H1 (cell line): Measurements from ENCODE around the gene PPP1R9A. TPM values are rescaled to one million over a fixed set of nuclear protein-coding genes. Genes with fewer than 3 reads are reported as not detected.

Experiments used
- CTCF ChIA-PET: fragments of 300-600 bp; sonication (Branson Sonifier 250); formaldehyde crosslinking; loops from one replicate; lab custom pipeline; 2021; ENCODE audit not compliant: partially characterized antibody; lab: Charles Lee
- POLR2A ChIA-PET: fragments of 300-600 bp; sonication (Branson Sonifier 250); formaldehyde crosslinking; loops from one replicate; lab custom pipeline; 2021; ENCODE audit warnings: inconsistent platforms; ENCODE audit not compliant: partially characterized antibody; lab: Charles Lee
- DNase-seq, 2 experiments: peaks; one replicate each; pipeline versions ENCODE4 v3.0.0 to v3.0.0-alpha.2; 2010 to 2022; ENCODE audit warnings: low spot score in 2 of 2, low read depth in 1 of 2, mixed read lengths in 1 of 2
- FAIRE-seq: peaks from 2 replicates; lab custom pipeline; 2011; peaks lifted over from hg19 to GRCh38; lab: Jason Lieb, UNC
- H2AFZ ChIP-seq: 2 replicates; pipeline ENCODE4 v1.8.1; 2012; ENCODE audit warnings: low read length, inconsistent platforms
- H2AK5ac ChIP-seq: 2 replicates; pipeline ENCODE4 v1.6.1; 2013; ENCODE audit warnings: low read depth, low read length
- H2BK120ac ChIP-seq: replicated peaks from 2 replicates; pipeline ENCODE3; 2013; ENCODE audit warnings: low read depth, low read length, inconsistent platforms
- H2BK12ac ChIP-seq: 2 replicates; pipeline ENCODE4 v1.6.1; 2013; ENCODE audit warnings: low read depth, low read length
- H2BK15ac ChIP-seq: 2 replicates; pipeline ENCODE4 v1.6.1; 2013; ENCODE audit warnings: low read length
- H2BK20ac ChIP-seq: 2 replicates; pipeline ENCODE4 v1.6.1; 2013; ENCODE audit warnings: low read length
- H2BK5ac ChIP-seq: 2 replicates; pipeline ENCODE4 v1.6.1; 2013; ENCODE audit warnings: low read depth, low read length
- H3K14ac ChIP-seq: 2 replicates; pipeline ENCODE4 v1.6.1; 2013; ENCODE audit warnings: inconsistent platforms; ENCODE audit not compliant: insufficient read length
- H3K18ac ChIP-seq: 2 replicates; pipeline ENCODE4 v1.6.1; 2013; ENCODE audit warnings: low read length; ENCODE audit errors: extremely low read depth
- H3K23ac ChIP-seq: 2 replicates; pipeline ENCODE4 v1.6.1; 2013; ENCODE audit warnings: inconsistent platforms; ENCODE audit not compliant: insufficient read length
- H3K23me2 ChIP-seq: 2 replicates; pipeline ENCODE4 v1.6.1; 2013; ENCODE audit warnings: low read depth, low read length
- H3K27ac ChIP-seq: 2 replicates; pipeline ENCODE4 v1.6.1; 2011; ENCODE audit warnings: low read depth, low read length, inconsistent platforms
- H3K27me3 ChIP-seq, 4 experiments: replicated peaks in 1 of 4; 1 replicate in 1 of 4; 2 replicates in 3 of 4; pipeline versions ENCODE4 v1.6.1 to v1.8.1; 2011 to 2013; ENCODE audit warnings: low read length in 3 of 4, mild to moderate bottlenecking in 3 of 4, inconsistent platforms in 2 of 4, mixed read lengths in 2 of 4, moderate library complexity in 1 of 4; ENCODE audit not compliant: control insufficient read depth in 3 of 4, insufficient read depth in 3 of 4; ENCODE audit errors: extremely low read depth in 1 of 4
- H3K36me3 ChIP-seq, 4 experiments: 2 replicates each; pipeline versions ENCODE4 v1.6.1 to v1.8.1; 2011 to 2013; ENCODE audit warnings: mild to moderate bottlenecking in 4 of 4, low read length in 3 of 4, moderate library complexity in 2 of 4, control low read depth in 1 of 4, inconsistent platforms in 1 of 4; ENCODE audit not compliant: insufficient read depth in 4 of 4, control insufficient read depth in 2 of 4
- H3K4ac ChIP-seq: replicated peaks from 2 replicates; pipeline ENCODE3; 2013; ENCODE audit warnings: low read length, low read depth, mixed read lengths, inconsistent platforms; ENCODE audit not compliant: insufficient read length
- H3K4me1 ChIP-seq, 4 experiments: replicated peaks in 1 of 4; 1 replicate in 1 of 4; 2 replicates in 3 of 4; pipeline versions ENCODE4 v1.6.1 to v1.8.1; 2011 to 2013; ENCODE audit warnings: low read length in 3 of 4, inconsistent platforms in 2 of 4, mixed read lengths in 1 of 4; ENCODE audit not compliant: insufficient read depth in 4 of 4, control insufficient read depth in 3 of 4
- H3K4me2 ChIP-seq, 2 experiments: 2 replicates each; pipeline versions ENCODE4 v1.6.1 to v1.8.1; 2011 to 2013; ENCODE audit warnings: low read depth in 2 of 2, low read length in 2 of 2, control low read depth in 1 of 2, inconsistent platforms in 1 of 2, mild to moderate bottlenecking in 1 of 2; ENCODE audit not compliant: insufficient read depth in 1 of 2
- H3K4me3 ChIP-seq, 4 experiments: fragments of 200-600, 300-600 bp in 1 of 4; sonication (generic), shearing (Covaris generic), sonication (Bioruptor Twin) in 1 of 4; 2 replicates each; pipeline versions ENCODE4 v1.5.1 to v1.8.1; 2011 to 2016; ENCODE audit warnings: low read length in 4 of 4, low read depth in 3 of 4, control low read depth in 2 of 4, inconsistent platforms in 2 of 4, mild to moderate bottlenecking in 2 of 4, mixed read lengths in 1 of 4, moderate library complexity in 1 of 4; ENCODE audit not compliant: insufficient read depth in 2 of 4; ENCODE audit errors: extremely low read depth in 1 of 4
- H3K56ac ChIP-seq: replicated peaks from 2 replicates; pipeline ENCODE3; 2013; ENCODE audit warnings: low read depth, mild to moderate bottlenecking, mixed read lengths, low read length, inconsistent platforms; ENCODE audit not compliant: insufficient read length
- H3K79me1 ChIP-seq: 2 replicates; pipeline ENCODE4 v1.6.1; 2013; ENCODE audit warnings: low read depth, low read length, control low read depth
- H3K79me2 ChIP-seq, 2 experiments: 2 replicates each; pipeline versions ENCODE4 v1.6.1 to v1.8.1; 2012 to 2013; ENCODE audit warnings: low read length in 2 of 2, mild to moderate bottlenecking in 2 of 2, inconsistent platforms in 1 of 2; ENCODE audit not compliant: insufficient read depth in 2 of 2, control insufficient read depth in 1 of 2
- H3K9ac ChIP-seq, 4 experiments: replicated peaks in 1 of 4; 1 replicate in 1 of 4; 2 replicates in 3 of 4; pipeline versions ENCODE4 v1.6.1 to v1.8.1; 2011 to 2013; ENCODE audit warnings: low read depth in 3 of 4, low read length in 3 of 4, control low read depth in 2 of 4, mild to moderate bottlenecking in 2 of 4, moderate library complexity in 2 of 4, inconsistent platforms in 1 of 4; ENCODE audit errors: extremely low read depth in 1 of 4
- H3K9me3 ChIP-seq, 2 experiments: 2 replicates each; pipeline versions ENCODE4 v1.6.1 to v1.8.1; 2012 to 2013; ENCODE audit warnings: mild to moderate bottlenecking in 2 of 2, moderate library complexity in 2 of 2, control low read depth in 1 of 2, inconsistent platforms in 1 of 2, low read depth in 1 of 2, low read length in 1 of 2, mixed read lengths in 1 of 2; ENCODE audit not compliant: insufficient read depth in 2 of 2
- H4K20me1 ChIP-seq, 2 experiments: replicated peaks in 1 of 2; 2 replicates each; pipeline versions ENCODE3 to v1.8.1; 2011 to 2013; ENCODE audit warnings: inconsistent platforms in 2 of 2, low read length in 2 of 2, mild to moderate bottlenecking in 1 of 2; ENCODE audit not compliant: insufficient read depth in 2 of 2, control insufficient read depth in 1 of 2
- H4K5ac ChIP-seq: 2 replicates; pipeline ENCODE4 v1.6.1; 2013; ENCODE audit warnings: low read length, low read depth, mixed read lengths, inconsistent platforms; ENCODE audit not compliant: insufficient read length
- H4K8ac ChIP-seq: 2 replicates; pipeline ENCODE4 v1.8.0; 2013; ENCODE audit warnings: mild to moderate bottlenecking, moderate library complexity, low read length, inconsistent platforms; ENCODE audit not compliant: insufficient read depth; ENCODE audit errors: extremely low read depth
- H4K91ac ChIP-seq: replicated peaks from 2 replicates; pipeline ENCODE3; 2013; ENCODE audit warnings: low read length, mixed read lengths, inconsistent platforms; ENCODE audit not compliant: insufficient read length
- ASH2L ChIP-seq: fragments of 200-600, 300-600 bp; sonication (generic); IDR thresholded peaks from one replicate; pipeline ENCODE4 v1.7.1; 2017; ENCODE audit warnings: low read length
- CBX5 ChIP-seq: fragments of 300-800, 300-1000 bp; sonication (generic); IDR thresholded peaks from 2 replicates; pipeline ENCODE4 v1.7.1; 2016; ENCODE audit warnings: antibody characterized with exemption, low read length, low read depth
- EGR1 ChIP-seq: IDR thresholded peaks from 2 replicates; pipeline ENCODE4 v1.6.1; 2011; ENCODE audit warnings: low read depth, low read length, borderline replicate concordance
- HDAC2 ChIP-seq, 2 experiments: fragments of 300-600 bp in 1 of 2; sonication (generic) in 1 of 2; IDR thresholded peaks; 2 replicates each; pipeline ENCODE4 v1.6.1; 2011 to 2012; ENCODE audit warnings: low read depth in 2 of 2, low read length in 2 of 2, mild to moderate bottlenecking in 2 of 2, moderate library complexity in 2 of 2, borderline replicate concordance in 1 of 2, inconsistent platforms in 1 of 2
- JUND ChIP-seq: IDR thresholded peaks from 2 replicates; pipeline ENCODE4 v1.6.1; 2011; ENCODE audit warnings: mild to moderate bottlenecking, improper control_type of control experiment, low read length
- KDM4A ChIP-seq: IDR thresholded peaks from one replicate; pipeline ENCODE4 v1.7.1; 2012; ENCODE audit warnings: low read depth, mild to moderate bottlenecking, moderate library complexity, low read length, inconsistent platforms; ENCODE audit not compliant: severe bottlenecking
- MAFK ChIP-seq: IDR thresholded peaks from 2 replicates; pipeline ENCODE4 v1.6.1; 2012; ENCODE audit warnings: low read depth, mild to moderate bottlenecking, improper control_type of control experiment, low read length
- RFX5 ChIP-seq: IDR thresholded peaks from 2 replicates; pipeline ENCODE4 v1.6.1; 2011; ENCODE audit warnings: low read depth, low read length, improper control_type of control experiment, borderline replicate concordance
- RXRA ChIP-seq: IDR thresholded peaks from 2 replicates; pipeline ENCODE4 v1.6.1; 2011; ENCODE audit warnings: low read depth, mild to moderate bottlenecking, low read length, moderate library complexity; ENCODE audit not compliant: insufficient read depth
- SUZ12 ChIP-seq: fragments of 200-600 bp; sonication (generic); IDR thresholded peaks from 2 replicates; pipeline ENCODE4 v1.6.1; 2012; ENCODE audit warnings: mild to moderate bottlenecking, inconsistent platforms, low read length, moderate library complexity, mixed read lengths
- TBP ChIP-seq: IDR thresholded peaks from 2 replicates; pipeline ENCODE4 v1.6.1; 2011; ENCODE audit warnings: low read depth, low read length, improper control_type of control experiment
- TCF12 ChIP-seq: IDR thresholded peaks from 2 replicates; pipeline ENCODE4 v1.6.1; 2011; ENCODE audit warnings: low read depth, mild to moderate bottlenecking, low read length
- YY1 ChIP-seq: IDR thresholded peaks from 2 replicates; pipeline ENCODE4 v1.6.1; 2011; ENCODE audit warnings: low read depth, mild to moderate bottlenecking, low read length
- ZNF274 ChIP-seq: IDR thresholded peaks from 2 replicates; pipeline ENCODE4 v1.7.0; 2012; ENCODE audit warnings: low read length, borderline replicate concordance; ENCODE audit errors: extremely low read depth
- WGBS, 2 experiments: shearing (Covaris generic) in 1 of 2; methylation state at CpG; one replicate each; pipeline versions ENCODE4 v1.1.6 to v1.1.7; 2013 to 2015; ENCODE audit warnings: low lambda C conversion rate in 2 of 2, mixed read lengths in 2 of 2, inconsistent platforms in 1 of 2, low coverage in 1 of 2, missing lambda C conversion rate in 1 of 2; ENCODE audit not compliant: insufficient replicate concordance in 2 of 2, insufficient coverage in 1 of 2, insufficient read length in 1 of 2; ENCODE audit errors: extremely low coverage in 1 of 2, missing lambda C conversion rate in 1 of 2; 5-methylcytosine and 5-hydroxymethylcytosine counted together
- polyA plus RNA-seq, 7 experiments: library from polyadenylated mRNA; depleted of rRNA in 3 of 7; stranded (reverse) in 5 of 7; unstranded in 2 of 7; fragments of >200 nt in 5 of 7; fragments of 200-250 nt in 2 of 7; gene quantifications; 1 replicate in 5 of 7; 2 replicates in 1 of 7; 4 replicates in 1 of 7; pipeline versions ENCODE4 v1.2.1 to v1.2.3, GENCODE V29; 2011 to 2013; ENCODE audit warnings: missing spikeins in 2 of 7, mixed read lengths in 2 of 7
- total RNA-seq: library from RNA; stranded (reverse); fragmentation: NEBNext Ultra II Directional; extraction: Animal tissue kit (Norgen Biotek cat#: 25700); gene quantifications from 2 replicates; pipeline ENCODE4 v1.2.1, GENCODE V29; 2021
- TF ChIP-seq, protein P1 (sequence below): IDR thresholded peaks from 2 replicates; pipeline ENCODE4 v1.6.1; 2012; ENCODE audit warnings: inconsistent platforms

Gene PPP1R9A
- total and polyA plus RNA-seq, 2 of the 8 experiments (the other 6 are each of a cell fraction or from before 2014, with no cell fraction given), result 3.0 to 20.3 TPM

DNA sequence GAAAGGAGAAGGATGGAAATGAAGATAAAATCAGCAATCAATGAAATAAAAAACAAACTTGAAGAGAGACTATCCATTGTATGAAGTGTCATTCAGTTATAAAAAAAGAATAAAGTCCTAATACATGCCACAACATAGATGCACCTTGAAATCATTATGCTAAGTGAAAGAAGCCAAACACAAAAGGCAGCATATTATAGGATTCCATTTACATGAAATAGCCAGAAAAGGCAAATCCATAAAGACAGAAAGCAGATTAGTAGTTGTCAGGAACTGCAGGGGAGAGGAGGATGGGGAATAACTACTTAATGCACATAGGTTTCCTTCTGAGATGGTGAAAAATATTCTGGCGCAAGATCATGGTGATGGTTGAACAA, 423.6 kb downstream of the PPP1R9A start:
- H2BK5ac ChIP-seq, result no peak overlapping the region
- H3K27me3 ChIP-seq, result no peaks in the 10 kb centered on the region
- H3K36me3 ChIP-seq, result no peaks in the 10 kb centered on the region
- no peak overlapping the region for H2AK5ac ChIP-seq
- H3K4ac ChIP-seq, result no peak overlapping the region
- FAIRE-seq (no peak), DNase-seq (no peak)
- no peak overlapping the region for H4K8ac ChIP-seq
- no peak overlapping the region for H3K14ac ChIP-seq
- no peak overlapping the region for H3K9ac ChIP-seq
- H3K79me1 ChIP-seq, result no peaks in the 10 kb centered on the region
- H3K56ac ChIP-seq, result no peak overlapping the region
- H4K91ac ChIP-seq, result no peak overlapping the region
- H2BK12ac ChIP-seq, result no peak overlapping the region
- POLR2A ChIA-PET, result no interaction called here
- no peak overlapping the region for H2BK15ac ChIP-seq
- H3K23me2 ChIP-seq, result no peaks in the 10 kb centered on the region
- H2AFZ ChIP-seq, result no peak overlapping the region
- H2BK20ac ChIP-seq, result no peak overlapping the region
- no peak overlapping the region for H3K4me2 ChIP-seq
- H3K27ac ChIP-seq, result no peak overlapping the region
- no peak overlapping the region for H3K23ac ChIP-seq
- CTCF ChIA-PET, result interaction anchor here (0.6 kb wide), 1 partner anchor 79 kb away, joined by 3 read pairs; no protein-coding TSS in a partner anchor
- no peak for TF ChIP-seq JUND
- no peak for TF ChIP-seq RFX5
- TF ChIP-seq YY1, result no peak
- TF ChIP-seq, protein P1, sequence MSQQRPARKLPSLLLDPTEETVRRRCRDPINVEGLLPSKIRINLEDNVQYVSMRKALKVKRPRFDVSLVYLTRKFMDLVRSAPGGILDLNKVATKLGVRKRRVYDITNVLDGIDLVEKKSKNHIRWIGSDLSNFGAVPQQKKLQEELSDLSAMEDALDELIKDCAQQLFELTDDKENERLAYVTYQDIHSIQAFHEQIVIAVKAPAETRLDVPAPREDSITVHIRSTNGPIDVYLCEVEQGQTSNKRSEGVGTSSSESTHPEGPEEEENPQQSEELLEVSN, result no peak
- no peak for TF ChIP-seq RXRA
- TF ChIP-seq HDAC2 (IDR thresholded peaks at IDR 0.05; ENCODE audit: borderline replicate concordance in 1 of 2, low read depth in 2 of 2, low read length in 2 of 2), result no peak
- TF ChIP-seq ASH2L, result no peak
- no peak for TF ChIP-seq ZNF274
- TF ChIP-seq SUZ12, result no peak
- TF ChIP-seq EGR1, result no peak
- no peak for TF ChIP-seq KDM4A
- no peak for TF ChIP-seq CBX5
- no peak for TF ChIP-seq TCF12
- TF ChIP-seq MAFK, result no peak
- no peak for TF ChIP-seq TBP
- no peaks in the 10 kb centered on the region for H3K79me2 ChIP-seq
- H3K18ac ChIP-seq, result no peak overlapping the region
- no peak overlapping the region for H4K5ac ChIP-seq
- no peak overlapping the region for H3K4me3 ChIP-seq
- 92% methylated on average over 1 of the region's 1 CpG; no CpG with 5 or more reads in 1 of the 2 experiments for WGBS, 2 experiments
- H3K9me3 ChIP-seq, result no peaks in the 10 kb centered on the region
- no peaks in the 10 kb centered on the region for H4K20me1 ChIP-seq
- H3K4me1 ChIP-seq, result no peaks in the 10 kb centered on the region
- H2BK120ac ChIP-seq, result no peak overlapping the region
